Activated CD4-positive, alpha-beta T cell treated with anti-CD3 and anti-CD28 coated beads for 48 hours (primary cell): ENCODE results near the gene RFLNA.
A peak's percentile ranks its signal among the peaks of the same experiment; 100 is the strongest.

Source experiments
- DNase-seq: peaks from one replicate; pipeline ENCODE4 v3.0.0-alpha.2; 2020

RFLNA gene

DNA sequence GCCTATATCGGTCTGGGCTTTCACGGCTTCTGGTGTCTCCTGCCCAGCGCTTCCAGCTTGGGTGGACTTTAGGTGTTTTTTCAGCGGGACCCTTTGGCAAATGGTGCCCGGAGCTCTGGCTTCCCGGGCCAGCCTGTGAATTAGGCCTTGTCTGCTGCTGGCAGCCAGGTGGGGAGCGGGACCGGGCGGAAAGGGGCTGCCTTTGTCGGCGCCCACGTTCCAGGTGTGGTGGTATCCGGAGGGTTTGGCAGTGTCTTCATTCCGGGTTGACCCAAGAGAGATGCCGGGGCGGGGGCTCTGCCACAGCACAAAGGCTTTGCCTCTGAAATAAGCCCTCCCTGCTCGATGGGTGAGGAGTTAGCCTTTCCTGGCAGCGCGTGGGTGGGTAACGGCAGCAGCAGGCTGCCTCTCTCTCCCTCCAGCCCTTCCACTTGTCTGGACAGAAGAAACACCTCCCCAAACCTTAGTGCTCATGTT, 9.5 kb downstream of the RFLNA start:
- DNase-seq = no peak

DNA sequence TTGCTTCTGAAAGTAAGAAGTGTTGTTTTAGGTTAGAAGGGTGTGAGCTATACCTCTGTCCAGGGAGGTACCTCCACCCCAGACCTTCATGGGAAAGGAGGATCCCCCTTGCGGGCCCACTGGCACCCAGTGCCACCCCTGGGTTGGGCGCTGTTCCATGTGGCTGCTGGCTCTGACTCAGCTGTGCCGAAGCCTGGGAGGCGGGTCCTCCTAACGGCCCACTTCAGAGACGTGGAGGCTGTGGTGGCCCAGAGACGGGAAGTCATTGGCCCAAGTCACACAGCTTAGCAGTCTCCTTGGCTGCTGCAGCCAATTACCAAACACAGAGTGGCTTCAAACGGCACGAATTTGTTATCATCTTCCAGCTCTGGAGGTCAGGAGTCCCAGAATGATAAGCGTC, 10.2 kb downstream of the RFLNA start:
- no peak for DNase-seq

DNA sequence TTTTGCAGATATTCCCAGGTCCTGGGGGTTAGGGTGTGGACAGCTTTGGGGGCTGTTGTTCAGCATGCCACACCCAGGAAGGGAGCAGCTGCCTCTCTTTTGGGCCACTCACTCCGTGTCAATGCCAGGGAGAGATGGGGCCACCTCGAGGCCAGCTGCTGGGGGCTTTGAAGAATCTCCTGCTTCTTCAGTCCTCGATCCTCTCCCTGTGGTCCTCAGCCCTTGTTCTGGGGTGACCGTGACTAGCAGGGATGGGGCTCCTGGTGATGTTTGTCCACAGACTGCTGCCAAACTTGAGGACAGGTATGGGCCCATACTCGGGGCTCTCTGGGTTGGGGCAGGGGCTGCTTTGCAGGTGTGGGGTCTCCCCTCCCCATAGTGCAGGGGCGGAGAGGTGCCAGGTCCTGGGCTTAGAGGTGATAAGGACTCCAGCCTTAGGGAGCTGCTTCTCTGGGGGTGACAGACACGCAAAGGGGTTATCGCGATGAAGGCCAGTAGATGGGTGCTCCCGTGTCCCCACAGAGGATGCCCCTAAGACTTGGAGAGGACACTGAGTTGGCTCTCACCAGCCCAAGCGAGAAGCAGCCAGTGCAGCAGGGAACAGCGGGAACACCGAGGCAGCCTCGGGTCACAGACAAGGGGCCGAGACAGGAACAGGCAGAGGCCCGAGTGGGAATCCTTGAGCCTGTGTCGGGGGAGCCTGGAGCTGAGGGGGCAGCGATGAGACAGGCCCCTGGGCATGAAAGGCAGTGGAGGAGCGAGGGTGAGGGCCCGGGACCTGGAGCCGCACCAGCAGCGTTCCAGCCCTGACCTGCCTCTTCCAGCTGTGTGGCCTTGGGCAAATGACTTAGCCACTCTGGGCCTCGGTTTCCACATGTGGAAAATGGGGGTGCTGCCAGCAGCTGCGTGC, 11.1 kb downstream of the RFLNA start:
- no peak for DNase-seq

DNA sequence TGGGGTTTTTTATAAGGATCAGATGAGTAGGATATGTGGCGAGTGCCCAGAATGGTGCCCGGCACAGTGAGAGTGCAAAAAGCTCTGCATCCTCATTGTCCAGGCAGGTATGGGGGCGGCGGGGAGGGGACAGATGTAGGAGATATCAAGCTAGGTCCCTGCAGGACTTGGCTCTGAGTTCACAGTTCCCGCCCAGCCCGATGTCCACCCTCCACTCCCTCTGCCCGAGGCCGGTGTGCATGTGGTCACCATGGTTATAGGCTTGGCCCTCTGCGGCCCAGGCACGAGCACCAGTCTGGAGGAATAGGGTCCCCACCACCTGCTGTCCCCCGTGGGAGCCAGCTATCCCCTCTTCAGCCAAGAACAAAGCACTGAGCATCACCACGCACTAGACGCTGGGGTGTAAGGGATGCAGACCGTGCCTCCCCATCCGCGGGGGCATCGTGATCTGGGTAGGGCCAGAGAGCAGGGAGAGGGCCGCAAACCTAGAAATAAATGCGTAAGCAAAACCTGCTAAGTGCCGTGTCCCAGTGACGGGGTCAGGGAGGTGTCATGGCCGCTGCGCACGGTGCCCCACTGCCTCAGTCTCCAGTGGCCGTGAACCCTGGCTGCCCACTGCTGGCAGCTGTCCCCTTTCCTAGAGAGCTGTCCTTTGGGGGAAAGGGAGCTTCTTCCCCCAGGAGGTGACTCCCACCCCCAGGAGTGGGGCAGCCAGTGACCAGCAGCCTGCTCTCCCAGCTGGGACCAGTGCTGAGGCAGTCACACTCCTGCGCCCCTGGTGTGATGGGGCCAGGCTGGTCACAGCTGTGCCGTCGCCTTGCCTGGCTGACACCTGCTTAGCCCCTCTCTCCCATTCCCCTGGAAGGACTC, 12.0 kb downstream of the RFLNA start:
- no peak for DNase-seq

DNA sequence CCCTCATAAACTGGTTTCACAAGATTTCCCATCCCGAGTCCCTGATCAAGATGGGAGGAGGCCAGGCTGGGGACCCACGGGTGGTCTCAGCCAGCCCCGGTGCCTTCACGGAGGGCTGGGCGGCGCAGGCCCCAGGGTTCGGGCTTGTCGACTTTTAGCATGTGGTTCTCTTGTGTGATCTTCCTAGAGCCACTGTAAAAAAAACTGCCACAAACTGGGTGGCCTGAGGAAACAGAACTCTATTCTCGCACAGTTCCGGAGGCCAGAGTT, 12.6 kb downstream of the RFLNA start:
- no peak for DNase-seq

DNA sequence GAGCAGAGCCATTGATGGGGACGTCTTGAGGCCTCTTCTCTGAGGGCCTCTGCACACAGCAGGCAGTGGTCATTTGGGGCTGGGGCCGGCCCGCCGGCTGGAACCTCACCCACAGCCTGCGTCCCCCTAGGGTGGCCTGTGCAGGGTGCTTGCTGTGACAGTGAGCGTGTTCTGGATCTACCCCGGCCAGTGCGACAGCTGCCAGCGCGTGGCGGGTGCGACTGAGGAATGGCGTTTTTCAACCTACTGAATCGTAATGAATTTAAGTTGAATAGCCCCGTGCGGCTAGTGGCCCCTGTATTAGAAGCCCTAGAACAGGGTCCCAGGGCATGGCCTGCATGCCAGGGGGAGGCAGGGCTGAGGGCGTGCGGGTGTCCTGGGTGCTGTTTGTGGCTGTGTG, 13.8 kb downstream of the RFLNA start:
- no peak for DNase-seq

DNA sequence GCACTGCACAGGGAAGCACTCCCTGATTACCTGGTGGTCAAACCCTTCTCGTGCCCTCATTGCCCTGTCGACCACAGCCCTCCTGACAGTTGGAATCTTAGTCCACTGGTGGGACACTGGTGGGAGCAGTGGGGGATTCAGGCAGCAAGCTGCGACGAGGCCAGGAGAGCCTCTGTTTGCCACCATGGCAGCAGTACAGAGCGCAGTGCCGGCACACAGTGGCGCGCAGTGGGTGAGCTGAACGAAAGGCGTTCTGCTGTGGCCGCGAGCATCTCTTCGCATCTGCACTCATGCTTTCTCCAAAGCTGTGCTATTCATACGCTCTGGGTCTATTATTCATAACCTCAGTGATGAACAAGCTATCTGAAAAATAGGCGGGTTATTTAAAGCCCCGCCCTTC, 14.3 kb downstream of the RFLNA start:
- no peak for DNase-seq

DNA sequence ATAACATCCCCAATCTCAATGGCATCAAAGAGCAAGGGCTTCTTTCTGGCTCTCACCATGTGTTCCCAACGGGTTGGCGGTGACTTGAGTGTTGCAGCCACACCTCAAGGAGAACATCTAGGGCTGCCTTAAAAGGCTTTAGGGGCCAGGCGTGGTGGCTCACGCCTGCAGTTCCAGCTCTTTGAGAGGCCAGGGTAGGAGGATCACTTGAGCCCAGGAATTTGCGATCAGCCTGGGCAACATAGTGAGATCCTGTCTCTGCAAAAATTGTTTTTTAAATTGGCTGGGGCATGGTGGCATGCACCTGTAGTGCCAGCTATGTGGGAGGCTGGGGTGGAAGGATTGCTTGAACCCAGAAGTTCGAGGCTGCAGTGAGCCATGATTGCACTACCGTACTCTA, 14.9 kb downstream of the RFLNA start:
- no peak for DNase-seq

DNA sequence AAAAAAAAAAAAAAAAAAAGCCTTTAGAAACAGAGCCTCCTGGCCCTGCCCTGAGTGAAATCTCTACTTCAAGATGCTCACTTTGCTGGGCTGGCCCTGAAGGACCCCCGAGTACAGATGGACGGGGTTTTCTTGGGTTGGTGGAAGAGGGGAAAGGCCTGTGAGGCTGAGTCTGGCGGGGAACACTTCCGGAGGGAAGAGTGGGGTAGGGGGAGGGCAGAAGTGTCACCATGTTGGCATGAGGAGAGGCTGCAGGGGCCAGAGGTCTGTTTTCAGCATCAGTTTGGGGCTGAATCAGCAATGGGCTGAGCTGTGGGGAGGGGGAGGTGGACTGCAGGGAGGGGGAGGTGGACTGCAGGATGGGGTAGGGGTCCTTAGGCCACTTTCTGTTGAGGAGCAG, 15.3 kb downstream of the RFLNA start:
- no peak for DNase-seq

DNA sequence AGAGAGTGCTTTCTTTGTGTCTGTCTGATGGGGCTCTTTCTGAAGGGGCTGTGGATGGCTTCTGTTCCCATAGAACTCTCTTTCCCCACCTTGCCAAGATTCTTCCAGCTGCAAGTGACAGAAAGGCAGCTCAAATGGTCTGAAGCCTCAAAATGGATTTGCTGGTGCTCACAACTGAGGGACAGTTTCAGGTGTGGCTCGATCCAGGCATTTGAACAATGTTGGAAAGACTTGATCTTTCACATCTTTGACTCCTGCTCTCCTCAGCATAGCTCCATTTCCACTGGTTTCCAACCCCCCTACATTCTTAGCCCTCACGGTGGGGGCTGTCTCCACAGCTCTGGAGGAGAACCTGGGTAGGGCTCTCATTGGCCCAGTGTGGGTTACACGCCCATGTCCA, 15.9 kb downstream of the RFLNA start:
- no peak for DNase-seq

DNA sequence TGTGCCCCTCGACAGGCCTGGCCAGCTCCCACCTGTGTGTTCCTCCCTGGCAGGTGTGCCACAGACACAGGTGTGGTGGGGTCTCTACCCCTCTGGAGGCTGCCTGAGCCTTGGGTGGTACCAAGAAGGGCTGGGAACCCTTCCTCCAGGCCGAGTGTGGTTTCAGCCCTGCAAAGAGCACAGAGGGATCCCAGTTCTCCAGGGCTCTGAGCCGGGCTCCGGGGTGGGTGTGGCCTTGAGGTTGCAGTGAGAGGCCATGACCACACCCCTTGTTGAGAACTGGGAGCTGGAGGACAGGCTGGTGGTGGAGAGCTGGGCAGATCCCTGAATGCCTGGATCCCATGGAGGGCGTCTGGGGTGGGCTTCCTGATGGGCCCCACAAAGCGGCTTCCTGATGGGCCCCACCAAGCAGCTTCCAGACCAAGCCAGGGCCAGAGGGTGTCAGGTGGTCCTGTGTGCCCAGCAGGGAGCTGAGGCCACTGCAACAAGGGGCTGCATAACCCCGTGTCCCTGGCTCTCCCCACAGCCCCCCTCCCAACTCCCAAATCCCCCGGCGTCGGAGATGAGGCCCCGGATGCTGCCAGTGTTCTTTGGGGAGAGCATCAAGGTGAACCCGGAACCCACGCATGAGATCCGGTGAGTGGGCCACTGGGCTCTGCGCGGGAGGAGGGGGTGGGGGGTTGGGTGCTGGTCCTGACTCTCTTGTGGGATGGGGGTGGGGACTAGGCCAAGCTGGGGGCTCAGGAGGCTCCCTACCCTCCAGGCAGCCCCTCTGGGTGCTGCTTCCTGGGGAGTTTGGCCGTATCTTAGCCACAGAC, 16.6 kb downstream of the RFLNA start:
- no peak for DNase-seq

DNA sequence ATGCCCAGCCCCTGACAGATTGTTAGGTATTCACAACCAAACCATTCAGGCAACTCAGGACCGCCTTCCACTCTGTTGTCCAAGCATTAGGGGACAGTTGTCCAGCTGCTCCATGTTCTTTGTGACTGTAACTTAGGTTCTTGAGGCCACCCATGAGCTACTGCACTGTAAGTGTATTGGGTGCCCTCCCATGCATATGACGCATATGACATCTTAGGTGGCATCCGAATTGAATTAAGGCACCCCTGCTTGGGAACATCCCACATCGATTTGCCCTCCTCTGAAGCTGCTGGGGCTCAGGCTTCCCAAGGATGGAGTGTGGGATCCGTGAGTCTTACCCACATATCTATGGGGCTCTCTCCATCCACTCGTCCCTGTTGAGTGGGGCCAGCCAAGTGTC, 17.7 kb downstream of the RFLNA start:
- DNase-seq = no peak

DNA sequence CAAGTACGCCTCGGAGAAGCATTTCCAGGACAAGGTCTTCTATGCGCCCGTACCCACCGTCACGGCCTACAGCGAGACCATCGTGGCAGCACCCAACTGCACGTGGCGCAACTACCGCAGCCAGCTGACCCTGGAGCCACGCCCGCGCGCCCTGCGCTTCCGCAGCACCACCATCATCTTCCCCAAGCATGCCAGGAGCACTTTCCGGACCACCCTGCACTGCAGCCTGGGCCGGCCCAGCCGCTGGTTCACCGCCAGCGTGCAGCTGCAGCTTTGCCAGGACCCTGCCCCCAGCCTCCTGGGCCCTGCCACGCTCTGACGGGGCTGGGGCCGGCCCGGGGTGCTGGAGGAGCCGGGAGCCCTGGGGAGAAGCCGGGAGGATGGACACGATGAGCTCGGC, 19.3 kb downstream of the RFLNA start:
- DNase-seq = no peak

DNA sequence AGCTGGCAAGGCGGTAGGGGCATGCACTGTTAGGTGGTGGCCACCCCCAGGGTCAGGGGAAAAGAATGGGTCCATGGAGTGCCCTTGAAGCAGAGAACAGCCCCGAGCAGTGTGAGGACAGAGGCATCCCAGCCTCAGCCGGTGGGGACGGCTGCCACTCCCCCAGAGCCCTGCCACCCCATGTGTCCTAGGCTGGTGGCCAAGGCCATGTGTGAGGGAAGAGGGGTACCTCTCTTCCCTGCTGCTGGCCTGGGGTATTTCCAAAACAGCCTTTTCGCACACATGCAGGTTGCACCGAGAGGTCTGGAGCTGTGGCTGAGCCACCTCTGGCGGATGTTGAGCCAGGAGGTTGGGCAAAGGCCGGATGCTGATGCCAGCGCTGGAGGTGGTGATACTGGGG, 19.9 kb downstream of the RFLNA start:
- DNase-seq = no peak

DNA sequence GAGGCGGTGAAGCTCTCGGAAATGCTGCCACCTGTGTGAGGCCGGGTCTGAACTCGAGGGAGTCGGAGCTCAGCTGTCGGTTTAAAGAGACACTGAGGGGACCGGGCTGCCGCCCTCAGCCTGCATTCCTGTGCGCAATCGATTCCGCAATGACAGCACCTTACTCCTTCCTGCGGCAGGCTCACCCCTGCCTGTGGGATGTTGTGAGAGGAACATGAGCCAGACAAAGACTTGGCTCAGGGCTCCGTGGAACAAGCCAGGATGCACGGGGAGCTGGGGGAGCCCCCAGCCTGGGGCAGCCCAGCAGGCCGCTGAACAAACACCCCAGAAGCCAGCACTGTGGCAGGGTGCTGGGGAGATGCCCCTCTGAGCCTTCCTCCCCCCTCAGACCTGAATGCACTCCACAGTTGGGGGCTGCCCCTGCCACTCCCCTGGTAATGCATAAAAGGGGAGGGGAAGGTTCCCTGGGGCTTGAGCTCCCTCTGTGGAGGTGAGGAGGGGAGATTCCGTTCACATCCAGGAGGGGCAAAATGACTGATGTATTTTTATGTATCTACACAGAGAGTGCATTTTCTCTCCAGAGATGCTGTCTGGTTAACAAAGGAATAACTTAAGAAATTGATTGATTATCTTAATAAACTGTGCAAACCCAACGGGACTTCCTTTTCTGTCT, 20.6 kb downstream of the RFLNA start:
- DNase-seq = no peak

DNA sequence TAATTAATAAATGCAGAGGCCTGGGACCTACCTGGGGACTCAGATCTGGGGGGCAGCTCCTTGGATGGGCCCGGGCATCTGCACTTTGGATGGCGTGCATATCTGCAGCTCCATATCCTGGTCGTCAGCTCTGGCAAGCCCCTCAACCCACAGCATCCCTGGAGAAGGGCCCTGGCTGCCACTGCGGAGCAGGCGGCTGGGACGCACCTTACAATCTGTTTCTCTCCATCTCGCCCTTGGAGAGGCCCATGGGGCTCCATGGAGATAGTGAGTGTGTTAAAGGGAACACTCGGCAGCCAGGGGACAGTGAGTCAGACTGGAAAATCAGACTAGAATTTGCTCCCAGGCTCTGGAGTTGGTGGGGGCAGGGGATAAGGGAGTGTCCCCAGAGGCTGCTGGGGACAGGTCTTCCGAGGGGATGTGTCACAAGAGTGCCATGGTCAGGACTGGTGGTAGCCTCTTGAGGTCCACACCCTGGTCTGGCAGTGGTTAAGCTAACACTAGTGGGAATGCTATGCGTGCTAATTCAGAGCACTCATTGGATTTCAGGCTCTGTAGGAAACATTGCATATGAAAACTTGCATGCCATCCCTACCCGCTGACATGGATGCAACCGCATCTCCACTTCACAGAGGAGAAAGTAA, 21.5 kb downstream of the RFLNA start:
- no peak for DNase-seq

DNA sequence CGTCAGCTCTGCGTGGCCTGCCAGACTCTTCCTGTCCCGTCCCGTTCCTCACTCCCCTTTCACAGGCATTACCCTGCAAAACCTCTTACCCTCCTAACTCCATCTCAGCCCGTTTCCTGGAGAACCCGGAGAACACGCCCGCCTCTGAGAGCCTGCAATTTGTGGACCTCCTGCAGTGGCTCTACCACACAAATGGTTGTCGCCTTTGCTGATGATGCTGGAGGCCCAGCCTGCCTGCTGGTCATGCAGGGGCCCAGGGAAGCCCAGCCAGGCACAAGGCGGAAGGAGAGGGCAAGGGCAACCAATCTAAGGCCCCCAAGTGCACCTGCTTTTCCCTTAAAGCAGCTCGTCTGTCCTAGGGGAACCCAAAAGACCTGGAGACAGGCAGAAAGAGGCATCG, 22.5 kb downstream of the RFLNA start:
- no peak for DNase-seq

DNA sequence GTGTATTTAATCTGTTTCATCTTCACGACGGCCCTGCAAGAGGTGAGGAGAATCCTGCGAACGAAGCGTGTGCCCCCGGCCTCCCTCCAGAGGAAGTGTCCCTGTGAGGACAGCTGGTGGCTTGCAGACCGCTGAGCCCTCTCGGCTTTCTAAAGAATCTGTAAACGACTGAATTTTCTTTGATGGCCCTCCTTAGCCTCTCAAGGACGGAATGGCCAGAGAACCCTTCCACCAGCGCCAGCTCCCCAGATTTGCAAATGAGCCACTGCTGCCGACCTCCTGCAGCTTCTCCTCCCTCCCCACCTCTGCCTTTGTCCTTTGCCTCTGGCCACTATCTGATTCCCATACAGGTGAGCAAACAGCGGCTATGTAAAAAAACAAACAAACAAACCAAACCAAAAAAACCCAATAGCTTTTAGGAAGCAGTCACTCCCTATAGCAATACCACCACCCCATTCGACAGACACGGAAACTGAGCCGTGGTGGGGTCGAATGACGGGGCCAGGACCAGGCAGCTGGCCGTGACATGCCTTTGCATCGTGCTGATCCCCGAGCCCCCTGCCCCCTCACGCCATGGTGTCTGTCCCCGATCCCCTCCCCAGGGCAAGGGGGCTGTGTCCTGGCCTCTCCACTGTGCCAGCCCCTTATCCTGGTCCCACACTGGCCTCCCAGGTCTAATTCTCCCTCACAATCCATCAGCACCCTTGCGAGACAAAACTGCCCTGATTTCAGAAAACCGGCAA, 23.6 kb downstream of the RFLNA start:
- no peak for DNase-seq

DNA sequence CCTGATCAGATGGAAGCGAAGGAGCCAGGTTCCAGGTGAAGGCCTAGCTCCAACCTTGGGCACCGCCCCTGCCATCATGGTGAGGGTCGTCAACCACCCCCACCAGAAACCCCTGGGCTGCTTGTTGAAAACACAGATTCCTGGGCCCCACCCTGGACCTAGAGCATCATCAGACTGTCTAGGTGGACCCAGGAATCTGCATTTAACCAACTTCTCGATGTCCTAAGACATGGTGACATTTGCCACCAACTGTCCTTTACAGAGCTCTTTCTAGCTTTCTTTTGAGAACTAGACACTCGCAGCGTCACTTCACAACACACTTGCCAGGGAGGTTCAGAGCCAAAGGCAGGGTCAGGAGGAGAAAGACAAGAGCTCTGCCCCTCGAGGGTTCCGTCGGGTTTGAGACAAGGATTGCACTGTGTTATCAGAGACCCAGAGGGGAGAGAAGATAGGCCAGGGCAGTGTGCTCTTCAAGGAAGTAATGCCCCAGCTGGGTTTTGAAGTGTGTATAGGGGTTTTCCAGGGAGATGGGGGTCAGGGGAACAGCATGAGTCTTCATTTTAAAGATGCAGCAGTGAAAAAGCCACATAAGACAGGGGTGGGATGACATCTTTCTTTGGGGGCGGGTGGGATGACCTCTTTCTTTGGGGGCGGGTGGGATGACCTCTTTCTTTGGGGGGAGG, 24.6 kb downstream of the RFLNA start:
- DNase-seq = no peak

DNA sequence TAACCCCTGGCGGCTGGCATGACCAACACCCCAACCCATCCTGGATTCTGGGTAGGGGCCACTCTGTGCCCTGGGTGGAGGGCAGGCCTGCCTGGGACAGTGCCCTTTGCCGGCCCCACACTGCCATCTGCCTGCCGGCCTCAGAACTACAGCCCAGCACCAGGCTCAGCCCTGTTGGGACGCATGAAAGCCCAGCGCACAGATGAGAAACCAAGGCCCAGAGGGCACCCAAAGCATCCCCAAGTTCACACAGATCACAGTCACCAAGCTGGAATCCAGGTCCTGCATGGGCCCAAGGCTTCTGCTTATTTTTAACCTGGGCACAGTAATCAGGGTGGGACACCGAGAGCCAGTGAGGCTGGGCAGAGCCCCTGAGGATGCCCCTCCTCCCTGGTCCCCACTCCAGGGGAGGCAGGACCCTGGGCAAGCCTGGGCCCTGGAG, 26.2 kb downstream of the RFLNA start:
- DNase-seq = peak; percentile 82
